ENCODE data around the gene TET3.

- no peak for TF ChIP-seq POLR2A (IDR thresholded peaks at IDR 0.05; ENCODE audit: low read length)
- TF ChIP-seq GATA1 (IDR thresholded peaks at IDR 0.05; ENCODE audit: low read depth, low read length), result no peak
These were observed 39.5 kb downstream of the TET3 start for GRCh38 chr2:74024216-74024615.

Data from erythroblast (primary cell).